GM18526 (cell line): ENCODE measurements around the gene SLC39A11.

Experiments
- POLR2A ChIP-seq: IDR thresholded peaks from 3 replicates; pipeline ENCODE4 v1.6.1; 2011; ENCODE audit not compliant: insufficient read length; ENCODE audit errors: extremely low read depth

Gene SLC39A11

GRCh38 chr17:72696721-72697120, 395.8 kb downstream of the SLC39A11 start:
- no peak for TF ChIP-seq POLR2A

DNA sequence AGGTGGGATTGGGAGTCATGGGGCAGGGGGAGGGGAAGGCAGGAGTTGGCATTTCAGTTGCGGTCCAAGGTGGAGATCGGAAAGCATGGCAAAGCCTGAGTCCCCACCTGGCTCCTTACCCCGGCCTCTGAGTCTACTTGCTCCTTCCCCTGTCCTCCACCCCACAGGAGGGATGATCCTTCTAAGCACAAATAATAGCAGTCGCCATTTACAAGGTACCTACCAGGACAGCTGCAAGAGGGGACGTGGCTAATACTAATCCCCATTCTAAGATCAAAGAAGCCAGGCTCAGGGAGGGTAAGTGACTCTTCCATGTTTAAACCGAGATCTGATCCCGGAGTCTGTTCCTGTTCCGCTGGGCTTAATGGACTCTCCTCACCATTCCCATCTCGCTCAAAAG, 396.3 kb downstream of the SLC39A11 start:
- TF ChIP-seq POLR2A = no peak

DNA sequence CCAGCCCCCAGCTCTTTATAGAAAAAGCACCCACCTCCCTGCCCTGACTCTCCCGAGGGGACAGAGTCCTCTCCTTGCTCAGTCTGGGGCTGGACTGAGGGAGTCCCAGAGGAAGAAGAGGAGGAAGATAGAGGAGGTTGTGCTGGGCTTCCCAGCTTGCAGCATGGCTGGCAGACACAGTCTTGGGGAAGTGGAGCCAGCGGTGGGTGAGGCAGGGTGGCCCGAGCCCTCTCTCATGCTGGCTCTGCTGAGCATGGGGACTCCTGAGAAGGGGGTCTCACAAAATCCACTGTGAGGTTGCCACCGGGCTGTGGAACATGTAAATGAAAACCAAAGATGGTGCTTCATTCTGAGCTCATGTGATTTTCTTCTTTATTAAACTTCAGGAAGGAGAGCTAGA, 398.5 kb downstream of the SLC39A11 start:
- no peak for TF ChIP-seq POLR2A

DNA sequence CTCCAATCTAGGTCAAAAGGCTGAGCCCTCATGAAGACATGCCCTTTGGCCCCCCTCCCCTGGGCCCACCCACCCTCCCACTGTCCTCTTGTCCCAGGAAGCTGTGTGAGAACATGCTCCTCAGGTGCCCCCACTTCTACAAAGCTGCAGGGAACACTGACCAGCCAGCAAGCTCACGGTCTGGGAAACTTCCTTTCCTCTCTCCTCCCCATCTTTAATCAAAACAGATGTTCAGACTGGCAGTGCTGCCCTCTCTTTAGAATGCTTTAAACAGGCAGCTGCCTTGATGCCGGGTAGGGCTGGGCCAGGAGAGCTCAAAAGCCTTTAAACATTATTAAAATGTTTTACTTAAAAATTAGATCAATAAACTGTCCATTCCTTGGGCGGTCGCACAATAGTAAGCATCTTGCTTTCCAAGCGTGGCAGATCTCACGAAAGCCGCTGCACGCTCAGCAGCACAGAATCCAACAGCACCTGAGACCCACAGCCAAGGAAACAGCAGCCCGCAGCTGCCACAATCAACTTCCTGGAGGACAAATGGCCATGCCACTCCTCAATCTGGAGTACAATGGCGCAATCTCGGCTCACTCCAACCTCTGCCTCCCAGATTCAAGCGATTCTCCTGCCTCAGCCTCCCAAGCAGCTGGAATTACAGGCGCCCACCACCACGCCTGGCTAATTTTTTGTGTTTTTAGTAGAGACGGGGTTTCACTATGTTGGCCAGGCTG, 399.2 kb downstream of the SLC39A11 start:
- no peak for TF ChIP-seq POLR2A

- TF ChIP-seq POLR2A = no peak
These were observed 399.8 kb downstream of the SLC39A11 start for GRCh38 chr17:72692676-72693075.

GRCh38 chr17:72691586-72691985, 400.9 kb downstream of the SLC39A11 start:
- TF ChIP-seq POLR2A = no peak

GRCh38 chr17:72691017-72691416, 401.5 kb downstream of the SLC39A11 start:
- no peak for TF ChIP-seq POLR2A

- TF ChIP-seq POLR2A = no peak
These were observed 404.6 kb downstream of the SLC39A11 start for GRCh38 chr17:72687886-72688285.

DNA sequence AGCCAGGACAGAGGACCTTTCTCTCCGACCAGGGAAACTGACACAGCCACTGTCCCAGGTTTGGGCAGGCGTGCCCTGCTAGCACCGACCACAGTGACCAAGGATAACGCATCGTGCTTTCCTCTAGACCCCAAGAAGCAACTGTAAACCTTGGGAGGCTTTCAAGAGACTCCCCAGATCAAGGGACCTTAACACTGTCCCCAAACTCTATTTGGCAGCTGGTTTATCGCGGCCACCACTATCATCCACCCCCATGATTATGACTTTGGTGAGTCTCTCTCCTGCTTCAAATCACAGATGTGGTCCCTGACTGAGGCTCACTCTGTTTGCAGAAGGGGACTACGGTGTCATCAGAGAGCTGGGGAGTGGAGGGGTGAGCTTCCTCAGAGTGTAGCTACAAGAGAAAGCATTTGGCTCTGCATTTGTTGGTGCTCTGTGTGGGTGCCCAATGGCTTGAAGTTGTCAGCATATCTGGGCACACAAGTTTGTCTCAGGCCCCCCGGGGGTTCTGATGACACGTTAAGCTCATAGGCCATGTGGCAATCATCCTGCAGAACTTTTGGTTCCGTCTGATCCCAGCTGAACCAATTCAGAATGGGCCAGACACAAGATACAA, 408.0 kb downstream of the SLC39A11 start:
- TF ChIP-seq POLR2A = no peak

DNA sequence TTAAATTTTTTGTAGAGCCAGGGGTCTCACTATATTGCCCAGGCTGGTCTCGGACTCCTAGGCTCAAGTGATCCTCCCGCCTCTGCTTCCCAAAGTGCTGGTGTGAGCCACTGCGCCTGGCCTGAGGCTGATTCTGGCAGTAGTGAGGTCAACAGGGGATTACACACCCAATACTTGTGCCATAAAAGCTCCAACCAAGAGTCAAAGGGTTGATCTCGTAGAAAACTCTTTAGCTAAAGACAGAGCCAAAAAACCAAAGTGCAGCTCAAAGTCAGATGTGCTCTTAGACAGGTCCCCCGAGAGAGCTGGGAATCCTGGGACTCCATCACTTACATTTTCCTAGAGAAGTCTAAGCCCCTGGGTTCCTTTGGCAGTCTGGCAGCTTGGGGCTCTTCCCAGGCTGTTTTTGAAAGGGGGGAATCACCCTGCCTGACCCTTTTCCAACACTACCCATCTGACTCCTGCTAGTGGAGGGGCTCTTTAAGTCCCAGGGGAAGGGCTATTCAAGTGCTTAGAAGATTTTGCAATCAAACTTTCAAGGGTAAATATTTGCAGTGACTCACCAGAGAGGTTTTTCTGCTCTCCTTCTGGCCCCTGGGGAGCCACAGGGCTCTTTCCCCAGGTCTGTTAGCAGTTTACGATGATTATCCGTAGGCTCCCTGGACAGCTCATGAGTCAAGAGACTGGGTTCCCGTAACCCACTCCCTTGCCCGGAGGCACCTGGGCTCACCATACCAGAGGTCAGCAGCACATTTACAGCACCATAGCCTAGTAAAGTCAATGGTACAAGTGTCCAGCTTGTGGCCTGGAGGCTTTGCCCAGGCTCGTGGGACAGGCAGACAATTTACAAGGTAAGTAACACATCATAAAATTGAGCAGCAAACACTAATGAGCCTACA, 408.7 kb downstream of the SLC39A11 start:
- no peak for TF ChIP-seq POLR2A

DNA sequence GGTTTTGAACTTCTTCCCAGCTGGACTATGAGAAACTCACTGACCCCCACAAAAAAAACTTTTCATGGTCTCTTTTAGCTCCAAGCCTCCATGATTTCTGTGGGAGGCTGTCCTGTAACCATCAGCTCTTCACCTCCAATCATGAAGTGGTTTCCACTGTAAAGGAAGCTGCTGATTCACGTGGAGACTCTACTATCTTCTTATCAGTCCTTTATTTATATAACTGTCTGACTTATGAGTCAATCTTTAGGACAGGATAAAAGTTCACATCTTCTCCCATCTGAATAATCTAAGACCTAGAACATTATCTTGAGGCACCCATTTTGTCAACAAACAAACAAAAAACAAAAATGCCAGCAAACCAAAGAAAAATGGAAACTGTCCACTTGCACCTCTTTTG, 409.9 kb downstream of the SLC39A11 start:
- TF ChIP-seq POLR2A = no peak

DNA sequence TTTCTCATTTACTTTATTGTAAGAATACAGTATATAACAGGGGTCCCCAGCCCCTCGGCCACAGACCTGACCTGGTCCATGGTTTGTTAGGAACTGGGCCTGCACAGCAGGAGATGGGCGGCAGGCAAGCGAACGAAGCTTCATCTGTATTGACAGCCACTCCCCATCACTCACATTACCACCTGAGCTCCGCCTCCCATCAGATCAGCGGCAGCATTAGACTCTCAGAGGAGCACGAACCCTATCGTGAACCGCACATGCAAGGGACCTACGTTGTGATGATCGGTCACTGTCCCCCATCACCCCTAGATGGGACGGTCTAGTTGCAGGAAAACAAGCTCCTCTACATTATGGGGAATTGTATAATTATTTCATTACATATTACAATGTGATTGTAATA, 410.6 kb downstream of the SLC39A11 start:
- no peak for TF ChIP-seq POLR2A

DNA sequence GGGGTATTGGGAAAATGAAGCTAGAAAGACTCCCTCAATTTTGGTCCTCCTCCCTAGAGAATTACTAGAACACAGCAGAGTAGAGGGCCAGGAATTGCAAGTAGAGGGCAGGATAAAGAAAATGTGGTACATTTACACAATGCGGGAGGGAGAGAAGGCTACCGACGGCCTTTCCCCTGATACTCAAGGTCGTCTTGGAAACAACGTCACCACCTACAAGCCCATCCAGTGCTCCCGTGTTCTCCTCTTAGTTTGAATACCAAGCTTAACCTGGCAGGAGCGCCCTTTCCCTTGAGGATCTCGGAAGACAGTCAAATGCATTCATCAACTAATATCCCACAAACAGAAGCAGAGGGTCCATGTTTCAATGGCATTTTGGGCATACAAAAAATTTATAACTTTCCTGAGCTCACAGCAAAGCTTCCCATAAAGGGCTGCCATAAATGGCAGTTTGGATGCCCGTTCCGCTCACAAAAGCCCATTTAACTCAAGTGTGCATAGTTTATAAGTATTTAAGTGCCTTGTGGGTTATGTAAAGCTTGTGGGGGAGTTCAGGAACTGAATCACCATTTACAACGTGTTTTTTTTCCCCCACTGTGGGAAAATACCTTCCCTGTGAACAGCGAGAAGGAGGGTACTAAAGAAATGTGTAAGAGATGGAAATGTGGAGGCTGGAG, 414.6 kb downstream of the SLC39A11 start:
- no peak for TF ChIP-seq POLR2A

DNA sequence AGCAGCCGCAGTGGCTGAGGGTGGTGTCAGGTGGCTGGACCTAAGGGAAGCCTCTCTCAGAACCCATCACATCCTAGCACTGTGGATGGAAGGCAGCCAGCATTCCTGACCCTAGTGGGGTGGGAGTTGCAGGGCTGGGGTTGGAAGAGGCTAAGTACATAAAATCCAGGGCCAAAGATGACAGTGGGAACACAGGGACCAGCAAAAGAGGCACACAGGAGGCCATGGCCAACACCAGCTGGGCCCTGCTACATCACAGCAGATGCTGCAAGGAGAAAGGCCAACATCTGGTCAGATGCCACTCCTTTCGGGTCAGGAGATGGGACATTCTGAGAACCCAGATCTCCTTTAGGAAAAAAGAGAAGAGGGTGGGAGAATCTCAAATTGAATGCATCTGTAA, 415.4 kb downstream of the SLC39A11 start:
- no peak for TF ChIP-seq POLR2A

- no peak for TF ChIP-seq POLR2A
These were observed 419.8 kb downstream of the SLC39A11 start for GRCh38 chr17:72672729-72673128.

DNA sequence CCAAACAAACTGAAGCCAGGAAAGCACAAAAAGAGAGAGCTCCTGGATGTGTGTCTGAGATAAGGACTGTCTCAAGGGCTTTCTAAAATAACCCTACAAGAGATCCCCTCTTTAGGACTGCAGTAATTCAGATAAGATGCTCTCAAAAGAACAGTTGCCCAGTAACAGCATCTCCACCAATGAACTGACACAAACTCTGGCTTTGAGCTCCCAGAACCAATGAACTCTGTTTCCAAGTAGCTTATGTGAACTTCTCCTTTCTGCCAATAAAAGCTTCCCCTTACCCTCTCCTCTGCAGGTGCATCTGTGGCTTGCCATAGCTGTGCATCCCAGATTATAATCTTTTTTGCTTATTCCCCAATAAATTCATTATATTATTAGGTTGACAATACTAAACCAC, 421.5 kb downstream of the SLC39A11 start:
- TF ChIP-seq POLR2A = no peak
